SU-DHL-6 (cell line): ENCODE results near the gene HRAS.

ENCODE experiments used
- CTCF ChIP-seq: fragments of 200-600 bp; sonication (generic); IDR thresholded peaks from one replicate; pipeline ENCODE4 v1.5.1; 2017; ENCODE audit warnings: antibody characterized with exemption, mild to moderate bottlenecking, low read length, moderate library complexity; ENCODE audit not compliant: insufficient read depth, poor library complexity, severe bottlenecking
- EZH2phosphoT487 ChIP-seq: fragments of 200-600 bp; sonication (generic), shearing (Covaris generic); conservative IDR thresholded peaks from 2 replicates; pipeline ENCODE4 v1.6.1; 2018; ENCODE audit warnings: mild to moderate bottlenecking, antibody characterized with exemption, low read length, moderate library complexity, mixed read lengths

- TF ChIP-seq CTCF: peak; percentile 15
- no peak for TF ChIP-seq EZH2phosphoT487
Measured at GRCh38 chr11:534396-535209, 773 bp downstream of the HRAS start.
